ENCODE data around the gene CNTROB.
A peak's percentile ranks its signal among the peaks of the same experiment; 100 is the strongest.

The CNTROB gene

DNA sequence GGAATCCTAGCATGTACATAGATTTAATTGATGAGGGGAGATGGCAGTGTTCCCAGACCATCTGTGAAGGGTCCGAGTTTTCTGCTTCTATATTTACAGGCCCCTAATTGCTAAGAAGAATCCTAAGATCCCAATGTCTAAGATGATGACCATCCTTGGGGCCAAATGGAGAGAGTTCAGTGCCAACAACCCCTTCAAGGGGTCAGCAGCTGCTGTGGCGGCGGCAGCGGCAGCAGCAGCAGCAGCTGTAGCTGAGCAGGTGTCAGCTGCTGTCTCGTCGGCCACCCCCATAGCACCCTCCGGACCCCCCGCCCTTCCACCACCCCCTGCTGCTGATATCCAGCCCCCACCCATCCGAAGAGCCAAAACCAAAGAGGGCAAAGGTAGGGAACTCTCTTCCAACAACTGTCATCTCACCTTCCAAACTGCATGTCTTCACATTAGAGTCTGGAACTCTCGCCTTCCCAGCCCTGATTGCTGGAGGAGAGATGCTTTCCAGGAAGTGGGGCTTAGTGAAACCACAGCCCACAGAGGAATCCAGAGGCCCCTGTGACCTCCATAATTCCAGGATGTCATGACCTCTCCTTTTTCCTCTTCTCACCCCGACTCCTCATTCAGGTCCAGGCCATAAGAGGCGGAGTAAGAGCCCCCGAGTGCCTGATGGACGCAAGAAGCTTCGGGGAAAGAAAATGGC lies 38.7 kb upstream of the CNTROB start:
- no peak for DNase-seq (ENCODE audit: low read depth)
- no peak overlapping the region for H3K4me3 ChIP-seq (ENCODE audit: low read depth, low read length)
- no peak for TF ChIP-seq MYC (IDR thresholded peaks at IDR 0.05; ENCODE audit: low read depth, low read length)
- no peak for TF ChIP-seq POLR2A (IDR thresholded peaks at IDR 0.05; ENCODE audit: extremely low read depth, insufficient read length)
- TF ChIP-seq, protein P1, sequence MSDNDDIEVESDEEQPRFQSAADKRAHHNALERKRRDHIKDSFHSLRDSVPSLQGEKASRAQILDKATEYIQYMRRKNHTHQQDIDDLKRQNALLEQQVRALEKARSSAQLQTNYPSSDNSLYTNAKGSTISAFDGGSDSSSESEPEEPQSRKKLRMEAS (IDR thresholded peaks at IDR 0.05; ENCODE audit: low read depth, low read length) = no peak
- TF ChIP-seq, protein P2, sequence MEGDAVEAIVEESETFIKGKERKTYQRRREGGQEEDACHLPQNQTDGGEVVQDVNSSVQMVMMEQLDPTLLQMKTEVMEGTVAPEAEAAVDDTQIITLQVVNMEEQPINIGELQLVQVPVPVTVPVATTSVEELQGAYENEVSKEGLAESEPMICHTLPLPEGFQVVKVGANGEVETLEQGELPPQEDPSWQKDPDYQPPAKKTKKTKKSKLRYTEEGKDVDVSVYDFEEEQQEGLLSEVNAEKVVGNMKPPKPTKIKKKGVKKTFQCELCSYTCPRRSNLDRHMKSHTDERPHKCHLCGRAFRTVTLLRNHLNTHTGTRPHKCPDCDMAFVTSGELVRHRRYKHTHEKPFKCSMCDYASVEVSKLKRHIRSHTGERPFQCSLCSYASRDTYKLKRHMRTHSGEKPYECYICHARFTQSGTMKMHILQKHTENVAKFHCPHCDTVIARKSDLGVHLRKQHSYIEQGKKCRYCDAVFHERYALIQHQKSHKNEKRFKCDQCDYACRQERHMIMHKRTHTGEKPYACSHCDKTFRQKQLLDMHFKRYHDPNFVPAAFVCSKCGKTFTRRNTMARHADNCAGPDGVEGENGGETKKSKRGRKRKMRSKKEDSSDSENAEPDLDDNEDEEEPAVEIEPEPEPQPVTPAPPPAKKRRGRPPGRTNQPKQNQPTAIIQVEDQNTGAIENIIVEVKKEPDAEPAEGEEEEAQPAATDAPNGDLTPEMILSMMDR (IDR thresholded peaks at IDR 0.05; ENCODE audit: low read depth, low read length) = no peak

DNA sequence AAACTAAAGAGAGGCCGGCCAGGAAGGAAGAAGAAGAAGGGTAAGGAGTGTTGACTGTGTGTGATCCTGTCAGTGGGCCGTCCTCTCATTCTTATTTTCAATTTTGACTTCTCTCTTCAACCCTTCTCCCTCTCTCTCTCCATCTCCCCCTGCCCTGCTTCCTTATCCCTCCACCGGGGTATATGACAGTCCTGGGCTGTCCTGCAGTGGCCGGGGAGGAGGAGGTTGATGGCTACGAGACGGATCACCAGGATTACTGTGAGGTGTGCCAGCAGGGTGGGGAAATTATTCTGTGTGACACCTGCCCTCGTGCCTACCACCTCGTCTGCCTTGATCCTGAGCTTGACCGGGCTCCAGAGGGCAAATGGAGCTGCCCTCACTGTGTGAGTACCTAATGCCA lies 37.8 kb upstream of the CNTROB start:
- TF ChIP-seq, protein P2 (IDR thresholded peaks at IDR 0.05; ENCODE audit: low read depth, low read length) = no peak
- no peak for TF ChIP-seq POLR2A (IDR thresholded peaks at IDR 0.05; ENCODE audit: extremely low read depth, insufficient read length)
- TF ChIP-seq MYC (IDR thresholded peaks at IDR 0.05; ENCODE audit: low read depth, low read length) = no peak
- TF ChIP-seq, protein P1 (IDR thresholded peaks at IDR 0.05; ENCODE audit: low read depth, low read length) = no peak
- no peak overlapping the region for H3K4me3 ChIP-seq (ENCODE audit: low read depth, low read length)
- no peak for DNase-seq (ENCODE audit: low read depth)

DNA sequence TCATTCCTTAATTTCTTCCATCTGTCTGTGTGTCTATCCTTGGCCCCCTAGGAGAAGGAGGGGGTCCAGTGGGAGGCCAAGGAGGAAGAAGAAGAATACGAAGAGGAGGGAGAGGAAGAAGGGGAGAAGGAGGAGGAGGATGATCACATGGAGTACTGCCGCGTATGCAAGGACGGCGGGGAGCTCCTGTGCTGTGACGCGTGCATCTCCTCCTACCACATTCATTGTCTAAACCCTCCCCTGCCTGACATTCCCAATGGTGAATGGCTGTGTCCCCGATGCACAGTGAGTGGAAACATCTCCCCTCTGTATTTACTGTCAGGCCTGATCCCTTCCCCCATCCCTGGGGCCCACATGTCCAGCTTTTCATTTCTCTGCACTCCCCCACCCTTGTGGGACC lies 37.1 kb upstream of the CNTROB start:
- TF ChIP-seq POLR2A (IDR thresholded peaks at IDR 0.05; ENCODE audit: extremely low read depth, insufficient read length) (no peak), MYC (IDR thresholded peaks at IDR 0.05; ENCODE audit: low read depth, low read length) (no peak)
- TF ChIP-seq, protein P1 (IDR thresholded peaks at IDR 0.05; ENCODE audit: low read depth, low read length) = no peak
- TF ChIP-seq, protein P2 (IDR thresholded peaks at IDR 0.05; ENCODE audit: low read depth, low read length) = no peak
- H3K4me3 ChIP-seq (ENCODE audit: low read depth, low read length) = no peak overlapping the region
- no peak for DNase-seq (ENCODE audit: low read depth)

DNA sequence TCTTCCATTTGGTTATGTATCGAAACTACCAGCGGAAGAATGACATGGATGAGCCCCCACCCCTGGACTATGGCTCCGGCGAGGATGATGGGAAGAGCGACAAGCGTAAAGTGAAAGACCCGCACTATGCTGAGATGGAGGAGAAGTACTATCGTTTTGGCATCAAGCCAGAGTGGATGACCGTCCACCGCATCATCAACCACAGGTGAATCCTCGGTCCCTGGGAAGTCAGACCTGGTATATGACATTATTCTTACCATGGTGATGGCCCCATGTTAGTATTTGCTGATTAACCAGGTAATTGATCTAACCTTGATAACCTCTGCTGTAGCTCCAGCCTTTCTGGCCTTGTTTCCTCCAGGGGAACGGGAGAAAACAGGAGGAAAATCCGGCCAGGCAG lies 34.9 kb upstream of the CNTROB start:
- TF ChIP-seq, protein P2 (IDR thresholded peaks at IDR 0.05; ENCODE audit: low read depth, low read length) = no peak
- TF ChIP-seq, protein P1 (IDR thresholded peaks at IDR 0.05; ENCODE audit: low read depth, low read length) = no peak
- TF ChIP-seq MYC (IDR thresholded peaks at IDR 0.05; ENCODE audit: low read depth, low read length) (no peak), POLR2A (IDR thresholded peaks at IDR 0.05; ENCODE audit: extremely low read depth, insufficient read length) (no peak)
- no peak overlapping the region for H3K4me3 ChIP-seq (ENCODE audit: low read depth, low read length)
- no peak for DNase-seq (ENCODE audit: low read depth)

DNA sequence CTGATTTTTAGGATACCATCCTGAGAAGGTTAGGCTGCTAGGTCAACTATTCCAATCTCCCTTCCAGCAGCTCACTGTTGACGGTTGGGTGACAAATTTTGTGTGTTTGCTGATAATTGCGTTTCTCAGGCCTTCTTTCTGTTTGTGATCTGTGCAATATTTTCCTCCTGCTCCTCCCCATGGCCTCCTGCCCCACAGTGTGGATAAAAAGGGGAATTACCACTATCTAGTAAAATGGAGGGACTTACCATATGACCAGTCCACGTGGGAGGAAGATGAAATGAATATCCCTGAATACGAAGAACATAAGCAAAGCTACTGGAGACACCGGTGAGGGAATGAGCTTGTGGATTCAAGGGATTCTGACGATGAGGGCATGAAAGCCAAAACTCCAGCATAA lies 34.2 kb upstream of the CNTROB start:
- DNase-seq (ENCODE audit: low read depth) = peak; percentile 46
- no peak overlapping the region for H3K4me3 ChIP-seq (ENCODE audit: low read depth, low read length)
- TF ChIP-seq MYC (IDR thresholded peaks at IDR 0.05; ENCODE audit: low read depth, low read length) (peak; percentile 25; the same call in 1 of the 2 replicates), POLR2A (IDR thresholded peaks at IDR 0.05; ENCODE audit: extremely low read depth, insufficient read length) (no peak)
- TF ChIP-seq, protein P1 (IDR thresholded peaks at IDR 0.05; ENCODE audit: low read depth, low read length) = peak; percentile 28; the same call in 1 of the 2 replicates
- TF ChIP-seq, protein P2 (IDR thresholded peaks at IDR 0.05; ENCODE audit: low read depth, low read length) = no peak
